Activated T-cell treated with anti-CD3 and anti-CD28 coated beads for 48 hours (primary cell): ENCODE results near the gene ADAM10.

ENCODE experiments used
- DNase-seq: peaks from one replicate; pipeline ENCODE4 v3.0.0-alpha.2; 2020; ENCODE audit warnings: low read depth

The ADAM10 gene

GRCh38 chr15:58716027-58716426, 33.5 kb downstream of the ADAM10 start:
- no peak for DNase-seq

- no peak for DNase-seq
Measured at GRCh38 chr15:58715266-58715917, 34.1 kb downstream of the ADAM10 start.

GRCh38 chr15:58710701-58711100, 38.8 kb downstream of the ADAM10 start:
- DNase-seq = no peak

GRCh38 chr15:58707397-58707796, 42.1 kb downstream of the ADAM10 start:
- no peak for DNase-seq

- no peak for DNase-seq
Measured at GRCh38 chr15:58705105-58705504, 44.4 kb downstream of the ADAM10 start.

GRCh38 chr15:58704155-58704865, 45.2 kb downstream of the ADAM10 start:
- no peak for DNase-seq

DNA sequence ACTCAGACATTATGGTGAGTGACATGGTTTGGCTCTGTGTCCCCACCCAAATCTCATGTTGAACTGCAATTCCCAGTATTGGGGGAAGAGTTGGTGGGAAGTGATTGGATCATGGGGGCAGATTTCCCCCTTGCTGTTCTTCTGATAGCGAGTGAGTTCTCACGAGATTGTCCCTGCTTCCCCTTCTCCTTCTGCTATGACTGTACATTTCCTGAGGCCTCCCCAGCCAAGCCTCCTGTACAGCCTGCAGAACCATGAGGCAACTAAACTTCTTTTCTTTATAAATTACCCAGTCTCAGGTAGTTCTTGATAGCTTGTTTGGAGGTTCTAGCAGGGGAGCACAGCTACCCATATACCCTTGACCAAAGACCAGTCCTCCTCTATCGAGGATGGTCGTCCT, 45.9 kb downstream of the ADAM10 start:
- DNase-seq = no peak

- DNase-seq = no peak
Measured at GRCh38 chr15:58702233-58702632, 47.3 kb downstream of the ADAM10 start.

DNA sequence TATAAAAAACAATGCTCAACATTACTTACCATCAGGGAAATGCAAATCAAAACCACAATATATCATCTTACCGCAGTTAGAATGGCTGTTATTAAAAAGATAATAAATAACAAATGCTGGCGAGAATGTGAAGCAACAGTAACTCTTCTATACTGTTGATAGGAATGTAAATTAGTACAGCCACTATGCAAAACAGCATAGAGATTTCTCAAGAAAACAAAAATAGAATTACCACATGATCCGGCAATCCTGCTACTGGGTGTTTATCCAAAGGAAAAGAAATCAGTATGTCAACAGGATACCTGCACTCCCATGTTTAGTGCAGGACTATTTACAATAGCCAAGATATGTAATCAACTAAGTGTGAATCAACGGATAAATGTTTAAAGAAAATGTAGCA, 48.1 kb downstream of the ADAM10 start:
- DNase-seq = no peak

- DNase-seq = no peak
Measured at GRCh38 chr15:58699769-58700168, 49.7 kb downstream of the ADAM10 start.

GRCh38 chr15:58698887-58699641, 50.4 kb downstream of the ADAM10 start:
- DNase-seq = no peak

DNA sequence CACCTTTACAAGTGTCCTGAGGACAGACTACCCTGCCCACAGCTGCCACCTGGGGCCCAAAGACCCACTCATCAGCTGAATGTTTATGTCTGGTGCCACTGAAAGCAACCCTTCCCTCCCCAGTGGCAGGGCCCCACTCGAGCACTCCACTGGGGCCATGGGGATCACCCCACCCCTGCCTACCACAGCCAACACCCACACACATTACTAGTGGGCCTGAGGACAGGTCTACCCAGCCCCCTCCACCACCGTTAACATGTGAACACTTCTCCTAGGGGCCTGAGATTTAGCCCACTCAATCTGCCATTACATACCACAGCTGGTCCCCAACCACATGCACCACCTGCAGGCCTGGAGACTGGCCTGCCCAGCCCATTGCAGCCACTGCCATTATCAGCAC, 52.3 kb downstream of the ADAM10 start:
- DNase-seq = no peak

GRCh38 chr15:58696738-58697137, 52.8 kb downstream of the ADAM10 start:
- no peak for DNase-seq

GRCh38 chr15:58694641-58695398, 54.7 kb downstream of the ADAM10 start:
- no peak for DNase-seq

- DNase-seq = no peak
Measured at GRCh38 chr15:58690703-58691102, 58.8 kb downstream of the ADAM10 start.

DNA sequence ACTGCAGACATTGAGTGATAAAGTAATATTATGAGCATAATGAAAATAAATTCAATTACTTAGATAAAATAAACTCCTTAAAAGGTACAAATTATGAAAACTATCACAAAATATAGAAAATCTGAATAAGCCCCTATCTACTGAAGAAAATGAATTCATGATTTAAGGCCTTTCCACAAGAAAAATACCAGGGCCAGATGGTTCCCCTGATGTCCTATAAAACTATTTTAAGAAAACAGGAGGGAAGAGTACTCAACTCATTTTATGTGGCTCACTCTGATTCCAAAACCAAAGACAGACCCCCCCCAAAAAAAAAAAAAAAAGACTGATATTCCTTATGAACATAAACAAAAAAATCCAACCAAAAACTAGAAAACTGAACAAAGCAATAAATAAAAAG, 59.9 kb downstream of the ADAM10 start:
- no peak for DNase-seq

DNA sequence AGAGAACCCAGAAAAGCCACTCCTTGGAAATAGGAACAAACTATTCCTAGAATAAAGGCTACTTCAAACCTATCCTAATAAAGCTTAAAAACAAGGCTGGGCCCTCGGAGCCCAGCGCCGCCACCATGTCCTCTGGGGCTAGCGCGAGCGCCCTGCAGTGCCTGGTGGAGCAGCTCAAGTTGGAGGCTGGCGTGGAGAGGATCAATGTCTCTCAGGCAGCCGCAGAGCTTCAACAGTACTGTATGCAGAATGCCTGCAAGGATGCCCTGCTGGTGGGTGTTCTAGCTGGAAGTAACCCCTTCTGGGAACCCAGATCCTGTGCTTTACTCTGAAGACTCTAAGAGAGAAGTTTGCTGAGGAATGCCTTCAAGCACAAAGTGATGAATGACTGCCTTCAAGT, 63.2 kb downstream of the ADAM10 start:
- no peak for DNase-seq

DNA sequence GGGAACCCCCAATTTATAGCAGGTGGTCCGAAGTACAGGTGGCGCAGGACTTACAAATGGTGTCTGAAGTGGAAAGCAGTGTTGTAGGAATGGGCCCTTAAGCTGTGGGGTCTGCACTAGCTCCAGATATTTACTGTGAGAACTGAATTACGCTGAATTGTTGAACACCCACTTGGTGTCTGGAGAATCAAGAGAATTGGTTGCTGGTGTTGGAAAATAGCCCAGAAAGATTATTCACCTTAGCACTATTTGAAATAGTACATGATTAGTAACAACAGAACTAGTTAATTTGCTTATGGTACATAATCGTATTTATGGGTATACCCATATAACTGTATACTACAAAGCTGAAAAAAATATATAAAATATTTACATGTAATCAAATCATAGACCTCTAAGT, 64.8 kb downstream of the ADAM10 start:
- DNase-seq = no peak

DNA sequence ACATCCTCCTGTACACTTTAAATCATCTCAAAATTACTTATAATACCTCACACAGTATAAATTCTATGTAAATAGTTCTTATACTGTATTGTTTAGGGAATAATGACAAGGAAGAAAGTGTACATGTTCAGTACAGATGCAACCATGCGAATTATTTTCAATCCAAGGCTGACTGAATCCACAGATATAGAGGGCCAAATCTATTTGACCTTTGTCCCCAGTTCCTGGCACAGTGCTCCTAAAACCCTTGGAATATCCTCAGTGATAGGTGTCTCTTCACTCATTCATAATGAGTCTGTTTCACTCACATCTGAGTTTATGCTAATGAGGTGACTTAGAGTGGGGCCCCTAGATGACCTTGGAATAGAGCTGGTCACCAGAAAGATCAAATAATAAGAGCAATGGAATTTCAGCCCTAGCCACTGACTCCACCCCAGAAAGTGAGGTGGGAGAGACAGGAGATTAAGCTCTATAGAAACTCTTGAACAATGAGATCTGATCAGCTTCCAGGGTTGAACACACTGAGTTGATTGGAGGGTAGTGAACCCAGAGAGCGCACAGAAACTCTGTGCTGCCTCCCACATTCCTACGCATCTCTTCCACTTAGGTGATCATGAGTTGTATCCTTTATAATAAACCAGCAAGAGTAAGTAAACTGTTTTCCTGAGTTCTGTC, 65.3 kb downstream of the ADAM10 start:
- no peak for DNase-seq

GRCh38 chr15:58682234-58682633, 67.3 kb downstream of the ADAM10 start:
- DNase-seq = no peak

- DNase-seq = no peak
Measured at GRCh38 chr15:58678683-58679082, 70.8 kb downstream of the ADAM10 start.

- no peak for DNase-seq
Measured at GRCh38 chr15:58677426-58677825, 72.1 kb downstream of the ADAM10 start.
